GM21515 (cell line): Measurements from ENCODE around the gene ELN.
A peak's percentile ranks its signal among the peaks of the same experiment; 100 is the strongest.

Experiments used
- ATAC-seq: cut with Tn5 transposase; IDR thresholded peaks from one replicate; pipeline ENCODE4 v1.9.1; 2021; ENCODE audit not compliant: unreplicated experiment

The ELN gene

DNA sequence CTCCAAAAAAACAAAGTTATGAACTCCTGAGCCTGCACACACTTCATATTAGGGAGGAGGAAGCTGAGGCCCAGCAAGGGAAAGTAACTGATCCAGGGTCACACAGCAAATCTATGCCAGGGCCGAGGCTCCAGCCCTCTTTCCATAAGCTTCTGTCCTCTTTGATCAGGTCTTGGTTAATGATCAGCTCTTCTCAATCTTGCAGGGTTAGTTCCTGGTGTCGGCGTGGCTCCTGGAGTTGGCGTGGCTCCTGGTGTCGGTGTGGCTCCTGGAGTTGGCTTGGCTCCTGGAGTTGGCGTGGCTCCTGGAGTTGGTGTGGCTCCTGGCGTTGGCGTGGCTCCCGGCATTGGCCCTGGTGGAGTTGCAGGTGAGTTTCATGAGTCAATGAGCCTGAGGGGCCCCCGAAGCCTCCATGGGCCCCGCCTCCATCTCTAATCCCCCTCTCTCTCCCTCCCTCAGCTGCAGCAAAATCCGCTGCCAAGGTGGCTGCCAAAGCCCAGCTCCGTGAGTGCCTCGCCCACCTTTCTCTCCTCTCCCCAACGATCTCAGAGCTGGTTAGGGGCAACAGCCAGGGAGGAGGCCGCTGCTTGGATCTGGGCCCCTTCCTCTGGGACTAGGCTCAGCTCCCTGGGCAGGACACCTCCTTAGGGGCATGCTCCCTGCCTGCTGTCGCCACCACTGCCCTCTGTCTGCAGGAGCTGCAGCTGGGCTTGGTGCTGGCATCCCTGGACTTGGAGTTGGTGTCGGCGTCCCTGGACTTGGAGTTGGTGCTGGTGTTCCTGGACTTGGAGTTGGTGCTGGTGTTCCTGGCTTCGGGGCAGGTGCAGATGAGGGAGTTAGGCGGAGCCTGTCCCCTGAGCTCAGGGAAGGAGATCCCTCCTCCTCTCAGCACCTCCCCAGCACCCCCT is 32.0 kb downstream of the ELN start:
- ATAC-seq = no peak

DNA sequence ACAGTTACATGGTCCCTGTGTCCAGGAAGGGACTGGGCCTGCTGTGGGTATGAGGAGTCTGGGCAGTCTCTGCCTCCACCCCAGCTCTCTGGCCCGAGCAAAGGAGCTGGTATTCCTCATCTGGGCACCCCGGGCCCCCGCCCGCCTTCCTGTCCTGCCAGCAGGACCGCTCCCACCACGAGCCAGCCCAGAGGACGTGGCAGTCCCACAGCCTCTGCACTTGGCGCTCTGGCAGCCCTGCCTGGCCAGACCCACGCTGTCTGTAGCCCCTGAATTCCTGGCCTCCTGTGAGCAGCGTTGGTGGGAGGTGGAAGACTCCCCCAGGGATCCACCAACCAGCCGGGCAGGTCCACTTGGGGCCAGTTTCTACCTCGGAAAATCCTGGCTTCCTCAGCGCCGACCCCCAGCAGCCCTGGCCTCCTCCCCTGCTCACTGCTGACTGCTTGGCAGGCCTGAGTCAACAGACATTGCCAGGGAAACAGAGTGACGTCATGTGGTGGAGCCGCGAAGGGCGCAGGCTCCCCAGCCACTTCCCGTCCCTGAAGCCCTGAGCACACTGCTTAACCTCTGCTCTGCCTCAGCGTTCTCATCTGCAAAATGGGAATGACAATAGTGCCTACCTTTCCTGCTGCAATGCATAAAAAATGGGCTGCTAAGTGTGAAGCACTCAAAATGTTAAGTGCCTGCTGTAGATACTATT is 34.0 kb downstream of the ELN start:
- ATAC-seq = no peak

DNA sequence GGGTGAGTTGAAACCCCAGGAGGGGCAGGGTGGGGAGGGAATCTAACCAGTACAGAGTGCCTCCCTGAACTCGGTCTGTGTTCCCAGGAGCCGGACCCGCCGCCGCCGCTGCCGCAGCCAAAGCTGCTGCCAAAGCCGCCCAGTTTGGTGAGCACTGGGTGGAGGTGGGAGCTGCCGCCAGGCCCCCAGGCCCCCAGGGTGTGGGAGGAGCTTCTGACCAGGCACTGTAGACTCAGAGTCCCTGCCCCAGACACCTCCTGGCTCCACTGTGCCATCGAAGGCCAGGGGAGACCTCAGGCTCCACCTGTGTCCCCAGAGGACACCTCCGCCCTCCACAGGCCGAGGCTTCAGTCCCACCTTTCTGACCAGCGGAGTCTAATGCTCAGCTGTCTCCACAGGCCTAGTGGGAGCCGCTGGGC is 35.3 kb downstream of the ELN start:
- ATAC-seq = no peak

- no peak for ATAC-seq
Measured at GRCh38 chr7:74063646-74064045, 35.7 kb downstream of the ELN start.

DNA sequence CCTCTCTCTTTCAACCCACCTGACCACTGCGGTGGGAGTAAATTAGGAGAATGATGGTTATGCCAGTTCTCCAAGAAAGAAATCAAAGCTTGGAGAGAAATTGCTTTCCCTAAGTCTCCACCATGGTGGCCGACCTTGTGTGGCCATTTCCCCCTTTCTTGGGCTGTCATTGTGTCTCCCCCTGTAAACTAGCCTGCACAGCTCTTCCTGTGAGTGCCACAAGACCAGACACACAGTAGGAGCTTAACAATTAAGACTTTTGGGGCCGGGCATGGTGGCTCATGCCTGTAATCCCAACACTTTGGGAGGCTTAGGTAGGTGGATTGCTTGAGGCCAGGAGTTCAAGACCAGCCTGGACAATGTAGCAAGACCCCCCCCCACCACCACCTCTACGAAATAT is 36.7 kb downstream of the ELN start:
- ATAC-seq = no peak

- ATAC-seq = no peak
Measured at GRCh38 chr7:74066626-74067025, 38.7 kb downstream of the ELN start.

GRCh38 chr7:74068378-74069085 is 40.6 kb downstream of the ELN start:
- ATAC-seq = no peak

GRCh38 chr7:74069086-74069541 is 41.1 kb downstream of the ELN start:
- no peak for ATAC-seq

- ATAC-seq = no peak
Measured at GRCh38 chr7:74069790-74070618, 42.0 kb downstream of the ELN start.

GRCh38 chr7:74070619-74070921 is 42.6 kb downstream of the ELN start:
- ATAC-seq = no peak

DNA sequence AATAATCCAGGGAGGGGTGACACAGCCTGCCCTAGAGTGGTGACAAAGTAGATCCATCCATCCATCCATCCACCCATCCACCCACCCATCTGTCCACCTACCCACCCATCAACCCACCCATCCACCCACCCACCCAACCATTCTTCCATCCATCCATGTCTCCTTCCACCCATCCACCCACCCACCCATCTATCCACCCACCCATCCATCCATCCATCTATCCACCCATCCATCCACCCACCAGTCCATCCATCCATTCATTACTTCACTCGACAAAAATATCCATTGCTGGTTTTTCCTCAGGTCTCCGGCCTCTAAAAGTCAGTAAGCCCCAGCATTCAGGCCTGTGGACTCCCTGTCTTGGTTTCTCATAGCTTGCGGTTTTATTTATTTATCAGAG is 43.1 kb downstream of the ELN start:
- ATAC-seq = no peak

- ATAC-seq = no peak
Measured at GRCh38 chr7:74074770-74075169, 46.8 kb downstream of the ELN start.

DNA sequence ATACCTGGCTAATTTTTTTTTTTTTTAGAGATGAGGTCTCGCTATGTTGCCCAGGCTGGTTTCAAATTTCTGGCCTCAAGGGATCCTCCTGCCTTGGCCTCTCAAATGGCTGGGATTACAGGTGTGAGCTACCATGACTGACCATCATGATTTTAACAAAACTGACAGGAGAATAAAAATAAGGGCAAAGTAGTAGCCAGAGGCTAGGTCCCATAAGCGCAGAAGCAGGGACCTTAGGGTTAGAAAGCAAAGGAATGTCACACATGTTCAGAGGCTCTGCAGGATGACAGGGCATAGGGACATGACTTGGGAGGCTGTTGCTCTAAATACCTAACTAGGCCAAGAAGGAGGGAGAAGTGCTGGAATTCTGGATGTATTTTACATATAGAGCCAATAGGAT is 50.5 kb downstream of the ELN start:
- ATAC-seq = no peak

- ATAC-seq = no peak
Measured at GRCh38 chr7:74082770-74083116, 54.8 kb downstream of the ELN start.

GRCh38 chr7:74083117-74083876 is 55.3 kb downstream of the ELN start, which contains the start of gene LIMK1:
Gene LIMK1, plus strand, starts transcription at chr7:74083804. Its CDS starts 187 bp downstream, at chr7:74083991.
- ATAC-seq = peak; percentile 65

DNA sequence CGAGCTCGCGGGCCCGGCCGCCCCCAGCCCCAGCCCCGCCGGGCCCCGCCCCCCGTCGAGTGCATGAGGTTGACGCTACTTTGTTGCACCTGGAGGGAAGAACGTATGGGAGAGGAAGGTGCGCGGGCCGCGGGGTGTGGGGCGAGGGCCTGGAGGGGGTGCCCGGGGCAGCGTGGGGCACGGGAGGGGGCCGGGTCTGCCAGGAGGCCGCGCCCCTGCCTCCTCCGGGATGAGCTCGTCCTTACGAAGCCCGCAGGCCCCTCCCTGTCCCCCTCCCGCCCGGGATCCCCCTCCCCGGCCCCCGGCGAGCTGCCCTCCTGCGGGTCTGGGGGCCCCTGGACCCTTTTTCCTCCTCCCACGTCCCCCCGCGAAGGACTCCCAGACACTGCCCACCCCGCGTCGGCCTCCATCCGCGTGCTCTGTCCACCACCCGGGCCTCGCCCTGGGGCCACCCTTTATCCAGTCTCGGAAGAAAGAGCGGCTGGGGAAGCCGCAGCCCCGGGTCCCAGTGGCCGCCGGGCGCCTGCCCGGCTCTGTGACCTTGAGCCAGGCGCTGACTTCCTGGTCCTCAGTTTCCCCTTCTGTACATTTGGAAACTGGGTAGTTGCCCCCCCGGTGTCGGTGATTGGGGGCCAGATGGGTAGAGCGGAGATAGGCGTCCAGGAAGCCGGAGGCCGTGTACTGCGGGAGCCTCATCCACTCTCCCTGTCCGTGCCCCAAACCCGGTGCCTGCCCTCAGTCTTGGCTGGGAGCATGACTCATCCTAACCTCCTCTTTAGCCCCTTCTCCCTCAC is 56.2 kb downstream of the ELN start:
- ATAC-seq = peak; percentile 36

DNA sequence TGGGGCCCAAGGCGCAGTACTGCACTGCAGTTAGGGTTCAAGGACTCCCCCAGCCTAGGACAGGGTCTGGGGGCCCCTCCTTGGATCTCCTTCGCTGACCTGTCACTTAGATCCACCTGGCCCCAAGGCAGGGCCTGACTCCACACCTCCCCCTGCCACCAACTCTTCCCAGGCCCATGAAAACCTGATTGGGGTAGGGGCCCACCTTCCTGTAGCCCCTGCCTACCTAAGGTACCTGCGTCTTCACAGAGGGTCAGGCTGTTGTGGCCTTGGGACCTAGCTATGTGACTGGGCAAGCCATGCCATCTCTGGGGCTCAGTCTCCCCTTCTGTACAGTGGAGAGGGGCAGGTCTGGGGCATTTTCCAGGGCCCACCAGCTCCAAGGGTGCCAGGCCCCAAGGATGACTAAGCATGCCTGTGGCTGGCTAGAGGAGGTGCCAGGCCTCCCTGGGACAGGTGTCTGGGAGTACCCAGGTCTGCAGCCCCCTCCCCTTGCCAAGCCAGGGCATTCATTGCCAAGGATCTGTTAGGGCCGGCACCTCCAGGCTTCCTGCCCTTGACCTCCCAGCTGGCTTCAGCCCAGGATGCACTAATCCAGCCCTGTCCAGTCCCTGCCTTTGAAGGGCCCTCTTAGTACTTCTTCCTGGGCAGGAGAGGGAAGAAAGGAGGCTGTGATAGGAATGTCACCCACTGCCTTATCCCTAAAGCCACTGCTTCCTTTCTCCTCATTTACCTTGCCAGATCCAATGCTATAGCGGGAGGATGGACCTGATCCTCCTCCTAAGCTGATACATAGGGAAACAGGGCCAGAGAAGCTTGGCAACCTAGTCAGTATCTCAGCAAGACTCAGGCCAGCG is 57.0 kb downstream of the ELN start:
- ATAC-seq = no peak

DNA sequence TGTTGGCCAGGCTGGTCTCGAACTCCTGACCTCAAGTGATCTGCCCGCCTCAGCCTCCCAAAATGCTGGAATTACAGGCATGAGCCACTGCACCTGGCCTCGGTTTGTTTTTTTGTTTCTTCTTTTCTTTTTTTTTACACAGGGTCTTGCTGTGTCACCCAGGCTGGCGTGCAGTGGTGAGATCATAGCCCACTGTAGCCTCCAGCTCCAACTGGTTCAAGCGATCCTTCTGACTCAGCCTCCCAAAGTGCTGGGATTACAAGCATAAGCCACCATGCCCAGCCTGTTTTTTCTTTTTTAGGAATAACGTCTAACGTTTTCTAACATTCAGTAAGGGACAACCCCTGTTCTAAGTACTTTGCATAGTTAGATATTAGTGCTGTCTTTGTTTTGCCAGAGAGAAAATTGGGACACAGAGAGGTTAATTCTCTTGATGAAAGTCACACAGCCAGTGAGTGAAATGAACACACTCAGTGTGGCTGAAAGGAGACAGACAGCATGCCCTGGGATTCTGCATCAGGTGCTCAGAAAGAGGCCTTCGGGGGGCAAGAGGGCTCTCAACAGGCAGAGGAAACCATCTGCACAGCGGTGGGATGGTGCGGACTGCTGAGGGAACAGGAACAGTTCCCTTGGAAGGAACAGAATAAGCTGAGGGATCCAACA is 59.9 kb downstream of the ELN start:
- no peak for ATAC-seq
